ENCODE data around the gene SENP5. TPM values are rescaled to one million over a fixed set of nuclear protein-coding genes. Genes with fewer than 3 reads are reported as not detected.

The SENP5 gene
- total RNA-seq, 1 donor = 18.9 TPM

DNA sequence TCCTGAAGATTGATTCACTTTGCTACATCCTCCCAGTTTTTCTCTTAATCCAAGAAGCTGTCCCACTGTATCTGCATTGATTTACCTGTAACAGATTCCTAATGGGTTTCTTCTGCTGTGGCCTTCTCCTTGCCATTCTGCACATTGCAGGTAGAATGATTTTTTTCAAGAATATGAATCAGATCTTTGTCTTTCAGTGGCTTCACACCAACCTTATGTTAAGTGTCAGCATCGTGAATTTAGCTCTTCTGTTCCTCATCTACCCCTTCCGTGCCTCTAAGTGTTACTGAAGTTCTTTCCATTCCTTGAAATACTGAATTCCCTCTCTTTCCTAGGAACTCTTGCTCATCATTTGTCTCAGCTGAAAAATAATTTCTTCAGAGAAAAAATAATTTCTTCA, 7.5 kb downstream of the SENP5 start:
- DNase-seq (ENCODE audit: low read depth in 2 of 3, low spot score in 2 of 3) = no peak

GRCh38 chr3:196883361-196883760, 15.6 kb downstream of the SENP5 start:
- no peak for DNase-seq (ENCODE audit: low read depth in 2 of 3, low spot score in 2 of 3)

GRCh38 chr3:196886144-196886543, 18.4 kb downstream of the SENP5 start:
- no peak for DNase-seq (ENCODE audit: low read depth in 2 of 3, low spot score in 2 of 3)

GRCh38 chr3:196889844-196890708, 22.4 kb downstream of the SENP5 start:
- DNase-seq (ENCODE audit: low read depth in 2 of 3, low spot score in 2 of 3) = no peak

GRCh38 chr3:196894557-196895295, 27.0 kb downstream of the SENP5 start:
- no peak for DNase-seq (ENCODE audit: low read depth in 2 of 3, low spot score in 2 of 3)

- no peak for DNase-seq (ENCODE audit: low read depth in 2 of 3, low spot score in 2 of 3)
Observed at GRCh38 chr3:196896229-196896628, 28.5 kb downstream of the SENP5 start.

- DNase-seq (ENCODE audit: low read depth in 2 of 3, low spot score in 2 of 3) = no peak
Observed at GRCh38 chr3:196901768-196902167, 34.0 kb downstream of the SENP5 start.

GRCh38 chr3:196902296-196902695, 34.6 kb downstream of the SENP5 start:
- DNase-seq (ENCODE audit: low read depth in 2 of 3, low spot score in 2 of 3) = no peak

DNA sequence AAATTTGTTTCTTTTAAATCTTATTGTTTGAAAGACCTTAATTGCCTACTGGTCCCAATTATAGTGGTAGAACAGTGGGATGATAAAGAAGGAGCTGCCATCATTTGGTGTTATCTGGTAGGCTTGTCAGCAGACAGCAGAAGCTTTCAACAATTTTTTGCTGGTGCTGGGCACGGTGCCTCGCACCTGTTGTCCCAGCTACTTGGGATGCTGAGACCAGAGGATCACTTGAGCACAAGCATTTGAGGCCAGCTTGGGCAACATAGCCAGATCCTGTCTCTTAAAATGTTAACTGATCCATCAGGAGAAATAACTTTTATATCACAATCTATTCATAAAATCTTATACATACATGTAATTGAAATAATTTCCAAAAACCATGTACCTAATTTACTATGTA, 36.0 kb downstream of the SENP5 start:
- DNase-seq (ENCODE audit: low read depth in 2 of 3, low spot score in 2 of 3) = no peak

- no peak for DNase-seq (ENCODE audit: low read depth in 2 of 3, low spot score in 2 of 3)
Observed at GRCh38 chr3:196914866-196915265, 47.1 kb downstream of the SENP5 start.

DNA sequence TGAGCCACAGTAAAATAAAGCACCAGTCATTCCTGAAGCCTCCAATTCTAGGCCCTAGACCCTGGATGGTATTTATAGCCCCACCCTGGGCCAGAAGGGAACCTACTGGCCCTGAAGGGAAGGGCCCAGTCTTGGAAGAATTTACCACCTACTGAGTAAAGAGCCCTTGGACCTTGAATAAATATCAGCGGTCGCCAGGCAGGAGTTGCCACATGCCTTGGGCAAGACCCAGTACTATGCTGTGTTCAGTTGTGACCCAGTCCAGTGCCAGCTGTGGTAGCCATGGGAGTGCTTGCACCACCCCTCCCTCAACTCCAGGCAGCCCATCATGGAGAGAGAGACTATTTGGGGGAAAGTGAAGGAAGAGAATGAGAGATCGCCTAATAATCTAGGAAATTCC, 47.7 kb downstream of the SENP5 start:
- DNase-seq (ENCODE audit: low read depth in 2 of 3, low spot score in 2 of 3) = no peak

- DNase-seq (ENCODE audit: low read depth in 2 of 3, low spot score in 2 of 3) = no peak
Observed at GRCh38 chr3:196916221-196916620, 48.5 kb downstream of the SENP5 start.

DNA sequence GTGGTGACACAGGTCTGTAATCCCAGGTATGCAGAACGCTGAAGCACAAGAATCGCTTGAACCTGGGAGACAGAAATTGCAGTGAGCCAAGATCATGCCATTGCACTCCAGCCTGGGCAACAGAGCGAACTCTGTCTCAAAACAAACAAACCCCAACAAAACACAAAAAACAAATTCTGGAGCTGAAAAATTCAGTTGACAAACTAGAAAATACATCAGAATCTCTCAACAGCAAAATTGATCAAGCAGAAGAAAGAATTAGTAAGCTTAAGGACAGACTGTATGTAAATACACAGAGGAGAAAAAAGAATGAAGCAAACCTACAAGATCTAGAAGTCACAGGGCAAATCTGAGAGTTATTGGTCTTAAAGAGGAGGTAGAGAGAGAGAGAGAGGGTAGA, 49.3 kb downstream of the SENP5 start:
- DNase-seq (ENCODE audit: low read depth in 2 of 3, low spot score in 2 of 3) = no peak

DNA sequence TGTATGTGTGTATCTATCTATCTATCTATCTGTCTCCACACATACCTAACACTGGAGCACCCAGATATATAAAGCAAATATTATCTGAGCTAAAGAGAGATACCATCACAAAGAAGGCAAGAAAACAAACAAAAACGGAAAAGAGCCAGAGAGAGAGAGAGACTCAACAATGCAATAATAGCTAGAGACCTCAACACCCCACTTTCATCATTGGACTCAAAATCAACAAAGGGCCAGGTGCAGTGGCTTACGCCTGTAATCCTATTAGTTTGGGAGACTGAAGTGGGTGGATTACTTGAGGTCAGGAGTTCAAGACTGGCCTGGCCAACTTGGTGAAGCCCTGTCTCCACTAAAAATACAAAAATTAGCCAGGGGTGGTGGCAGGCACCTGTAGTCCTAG, 51.2 kb downstream of the SENP5 start:
- no peak for DNase-seq (ENCODE audit: low read depth in 2 of 3, low spot score in 2 of 3)

DNA sequence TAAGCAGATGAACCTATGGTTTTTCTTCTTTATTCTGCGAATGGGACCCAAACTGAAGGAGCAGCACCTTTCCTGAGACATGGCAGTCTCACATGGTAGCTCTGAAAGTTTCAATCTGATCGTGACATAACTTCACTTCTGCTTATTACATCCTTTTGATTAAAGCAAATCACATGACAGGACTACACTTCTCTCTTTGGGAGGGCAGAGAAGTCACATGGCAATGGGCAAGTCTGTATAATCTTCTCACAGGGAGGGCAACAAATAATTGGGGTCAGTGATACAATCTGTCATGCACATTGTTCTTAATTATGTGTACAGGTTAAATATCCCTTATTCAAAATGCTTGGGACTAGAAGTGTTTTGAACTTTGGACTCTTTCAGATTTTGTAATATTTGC, 53.0 kb downstream of the SENP5 start:
- peak in 1 of 3 donors; percentile 9 for DNase-seq (ENCODE audit: low read depth in 2 of 3, low spot score in 2 of 3)

DNA sequence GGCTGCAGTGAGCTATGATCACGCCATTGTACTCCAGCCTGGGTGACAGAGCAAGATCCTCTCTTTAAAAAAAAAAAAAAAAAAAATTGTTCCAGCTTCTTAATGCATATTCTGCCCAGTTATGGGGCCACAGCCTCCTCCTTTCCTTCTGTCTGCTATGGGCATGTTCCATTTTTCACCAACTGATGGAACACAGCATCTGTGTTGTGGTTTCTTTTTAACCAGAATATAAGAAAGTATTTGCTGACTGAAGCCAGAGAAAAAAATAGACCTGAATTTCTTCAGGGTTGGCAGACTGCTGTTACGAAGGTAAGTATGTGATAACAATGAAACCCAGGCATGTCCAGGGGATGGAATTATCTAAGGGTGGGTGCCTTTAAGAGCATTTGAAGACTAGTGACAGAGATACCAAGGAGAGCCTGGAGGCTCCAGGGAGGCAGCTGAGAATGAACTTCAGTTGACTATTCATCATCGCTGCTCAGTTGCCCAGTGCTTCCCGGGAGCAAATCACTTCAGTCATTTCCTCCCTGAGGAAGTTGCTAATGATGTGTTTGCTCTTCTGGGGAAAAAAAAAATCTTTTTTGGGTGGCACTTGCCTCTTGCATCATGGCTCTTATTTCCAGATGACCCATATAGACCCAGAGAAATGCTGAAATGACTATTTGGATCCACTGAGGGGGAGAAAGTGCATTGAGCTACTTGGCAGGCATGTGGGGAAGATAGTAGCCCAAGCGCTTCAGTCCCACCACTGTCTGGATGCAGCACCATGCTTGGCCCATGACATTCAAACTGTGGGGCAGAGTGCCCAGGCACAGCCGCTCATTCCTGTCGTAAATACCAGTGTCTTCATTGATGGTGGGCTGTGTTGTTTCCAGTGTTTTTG, 60.1 kb downstream of the SENP5 start:
- DNase-seq (ENCODE audit: low read depth in 2 of 3, low spot score in 2 of 3) = no peak

GRCh38 chr3:196931157-196931556, 63.4 kb downstream of the SENP5 start:
- DNase-seq (ENCODE audit: low read depth in 2 of 3, low spot score in 2 of 3) = no peak

DNA sequence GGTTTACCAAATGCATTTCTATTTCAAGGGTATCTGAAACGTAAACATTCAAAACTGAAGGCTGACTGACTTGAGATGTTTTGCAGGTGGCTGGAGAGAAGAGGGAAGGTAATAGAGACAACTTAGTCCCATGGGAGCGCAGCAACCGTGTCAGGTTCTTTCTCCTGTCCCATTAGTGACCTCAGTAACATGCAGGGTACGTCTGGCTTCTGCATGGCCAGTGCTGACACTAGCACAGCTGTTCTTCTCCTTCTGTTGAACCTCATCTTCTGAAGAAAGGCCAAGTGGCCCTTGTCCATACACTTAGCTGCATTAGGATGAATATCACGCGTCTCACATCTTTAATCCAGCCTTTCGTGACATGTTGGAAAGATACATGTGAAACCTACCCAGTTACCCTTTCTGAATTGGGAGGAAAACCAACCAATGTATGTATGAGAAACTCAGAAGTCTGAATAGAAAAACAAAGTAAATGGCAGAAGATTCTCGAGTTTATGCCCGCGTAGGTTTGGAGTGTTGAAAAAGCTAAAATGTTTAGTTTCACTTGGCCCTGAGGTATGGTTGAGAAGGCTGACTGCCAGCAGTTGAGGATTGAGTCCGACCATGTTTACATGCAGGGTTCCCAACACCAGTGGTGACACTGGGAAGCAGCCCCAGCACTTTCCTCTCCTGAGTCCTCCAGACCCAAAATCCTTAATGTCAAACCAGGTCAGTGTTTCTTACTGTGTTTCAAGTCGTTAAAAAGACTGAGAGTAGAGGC, 64.3 kb downstream of the SENP5 start:
- DNase-seq (ENCODE audit: low read depth in 2 of 3, low spot score in 2 of 3) = no peak

DNA sequence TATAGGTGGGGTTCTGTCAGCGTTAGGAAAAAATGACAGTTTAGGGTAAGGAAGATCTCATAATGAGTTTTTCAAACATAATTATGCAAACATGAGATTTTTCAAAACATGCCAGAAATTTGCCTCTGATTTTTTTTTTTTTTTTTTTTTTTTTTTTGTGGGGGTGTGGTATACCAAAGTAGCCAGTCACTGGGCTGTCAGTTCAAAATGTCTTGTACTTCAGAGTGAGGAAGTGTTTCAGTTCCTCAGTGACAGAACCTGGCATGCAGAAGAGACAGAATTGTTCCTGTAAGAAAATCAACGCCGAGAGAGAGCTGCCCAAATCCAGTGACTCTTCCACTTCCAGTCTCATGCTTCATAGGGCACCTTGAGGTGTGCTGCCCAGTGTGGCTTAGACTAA, 64.9 kb downstream of the SENP5 start:
- DNase-seq (ENCODE audit: low read depth in 2 of 3, low spot score in 2 of 3) = no peak

DNA sequence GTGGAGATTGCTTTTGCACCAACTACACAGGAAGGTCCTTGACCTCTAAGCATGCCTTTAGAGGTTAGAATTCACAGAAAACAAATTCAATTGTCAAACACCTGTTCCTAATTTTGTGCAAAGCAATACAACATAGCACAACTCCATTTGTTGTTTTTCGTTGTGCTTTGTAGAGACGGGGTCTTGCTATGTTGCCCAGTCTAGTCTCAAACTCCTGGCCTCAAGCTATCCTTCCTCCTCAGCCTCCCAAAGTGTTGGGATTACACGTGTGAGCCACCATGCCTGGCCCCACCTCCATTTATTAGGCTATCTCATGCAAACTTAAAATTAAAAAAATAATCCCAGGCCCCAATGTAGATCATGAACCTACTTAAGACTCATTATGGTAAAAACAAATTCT, 68.6 kb downstream of the SENP5 start:
- no peak for DNase-seq (ENCODE audit: low read depth in 2 of 3, low spot score in 2 of 3)
